Keratinocyte (primary cell): ENCODE results near the gene SGIP1. TPM values are rescaled to one million over a fixed set of nuclear protein-coding genes. Genes with fewer than 3 reads are reported as not detected.

Source experiments
- DNase-seq: peaks from one replicate; pipeline ENCODE4 v3.0.0-alpha.2; 2011; ENCODE audit warnings: low read depth, missing footprints, low spot score
- FAIRE-seq: peaks from 2 replicates; lab custom pipeline; 2011; peaks lifted over from hg19 to GRCh38; lab: Jason Lieb, UNC
- H2AFZ ChIP-seq: 2 replicates; pipeline ENCODE4 v1.6.0; 2012; ENCODE audit warnings: low read length, control low read depth, inconsistent platforms; ENCODE audit not compliant: control insufficient read depth
- H3K27ac ChIP-seq: 2 replicates; pipeline ENCODE4 v1.5.1; 2011; ENCODE audit warnings: low read length; ENCODE audit not compliant: control insufficient read depth, insufficient read depth
- H3K27me3 ChIP-seq: 3 replicates; pipeline ENCODE4 v1.6.0; 2011; ENCODE audit warnings: low read length; ENCODE audit not compliant: control insufficient read depth, insufficient read depth; ENCODE audit errors: extremely low read depth
- H3K36me3 ChIP-seq, 2 experiments: 2 replicates in 1 of 2; 3 replicates in 1 of 2; pipeline ENCODE4 v1.5.1; 2011; ENCODE audit warnings: low read length in 2 of 2, mild to moderate bottlenecking in 1 of 2; ENCODE audit not compliant: control insufficient read depth in 2 of 2, insufficient read depth in 2 of 2; ENCODE audit errors: extremely low read depth in 1 of 2
- H3K4me1 ChIP-seq: 3 replicates; pipeline ENCODE4 v1.5.1; 2011; ENCODE audit warnings: low read length; ENCODE audit not compliant: control insufficient read depth, insufficient read depth; ENCODE audit errors: extremely low read depth
- H3K4me2 ChIP-seq: 3 replicates; pipeline ENCODE4 v1.6.0; 2011; ENCODE audit warnings: low read depth, low read length; ENCODE audit not compliant: control insufficient read depth, insufficient read depth; ENCODE audit errors: extremely low read depth
- H3K4me3 ChIP-seq, 3 experiments: fragments of 200-600 bp in 1 of 3; sonication (generic) in 1 of 3; 2 replicates in 2 of 3; 3 replicates in 1 of 3; pipeline ENCODE4 v1.5.1; 2011 to 2016; ENCODE audit warnings: low read length in 3 of 3, mild to moderate bottlenecking in 3 of 3, control low read depth in 2 of 3, inconsistent platforms in 1 of 3, low read depth in 1 of 3, mixed read lengths in 1 of 3, mixed run types in 1 of 3, moderate library complexity in 1 of 3; ENCODE audit not compliant: control insufficient read depth in 2 of 3, insufficient read depth in 2 of 3; ENCODE audit errors: extremely low read depth in 1 of 3
- H3K79me2 ChIP-seq: 2 replicates; pipeline ENCODE4 v1.6.0; 2012; ENCODE audit warnings: low read length; ENCODE audit not compliant: control insufficient read depth, insufficient read depth
- H3K9ac ChIP-seq: 3 replicates; pipeline ENCODE4 v1.6.0; 2011; ENCODE audit warnings: low read length; ENCODE audit not compliant: control insufficient read depth, insufficient read depth; ENCODE audit errors: extremely low read depth
- H3K9me1 ChIP-seq: 3 replicates; pipeline ENCODE4 v1.6.0; 2011; ENCODE audit warnings: low read length; ENCODE audit not compliant: control insufficient read depth, insufficient read depth; ENCODE audit errors: extremely low read depth
- H3K9me3 ChIP-seq: 2 replicates; pipeline ENCODE4 v1.5.1; 2012; ENCODE audit warnings: low read depth, low read length; ENCODE audit not compliant: control insufficient read depth
- H4K20me1 ChIP-seq: 3 replicates; pipeline ENCODE4 v1.6.0; 2011; ENCODE audit warnings: low read length; ENCODE audit not compliant: control insufficient read depth, insufficient read depth; ENCODE audit errors: extremely low read depth
- CTCF ChIP-seq, 3 experiments: IDR thresholded peaks in 1 of 3; conservative IDR thresholded peaks in 1 of 3; optimal IDR thresholded peaks in 1 of 3; 2 replicates in 2 of 3; 3 replicates in 1 of 3; pipeline versions ENCODE3 to v1.5.1; 2011; ENCODE audit warnings: low read length in 3 of 3, mild to moderate bottlenecking in 3 of 3, moderate library complexity in 2 of 3, control low read depth in 1 of 3, inconsistent platforms in 1 of 3; ENCODE audit not compliant: insufficient read depth in 2 of 3; ENCODE audit errors: extremely low read depth in 1 of 3
- EZH2 ChIP-seq: IDR thresholded peaks from one replicate; pipeline ENCODE4 v1.6.1; 2012; ENCODE audit warnings: inconsistent platforms, mild to moderate bottlenecking, low read length, moderate library complexity
- dilution Hi-C: fragments of 300-500 bp; cut with MboI; formaldehyde crosslinking; loops from one replicate; pipeline ENCODE4 v1.7.0; 2020; ENCODE audit warnings: low sequenced_read_pairs; ENCODE audit not compliant: extremely low pct_ligation_motif_present
- polyA plus RNA-seq, 5 experiments: library from polyadenylated mRNA; depleted of rRNA in 3 of 5; stranded (reverse) in 3 of 5; stranded (forward) in 1 of 5; unstranded in 1 of 5; fragments of >200 nt; gene quantifications; 1 replicate in 1 of 5; 2 replicates in 3 of 5; 3 replicates in 1 of 5; pipeline versions ENCODE4 v1.2.1 to v1.2.3, GENCODE V29; 2011 to 2012; ENCODE audit warnings: missing spikeins in 2 of 5, low read depth in 1 of 5, low replicate concordance in 1 of 5

The SGIP1 gene
- polyA plus RNA-seq, 1 donor (not counting 4 experiments of a cell fraction or from before 2014, with no cell fraction given) = 0.05 TPM

GRCh38 chr1:66518654-66519053, 15.3 kb upstream of the SGIP1 start:
- H3K27ac ChIP-seq = no peak overlapping the region

DNA sequence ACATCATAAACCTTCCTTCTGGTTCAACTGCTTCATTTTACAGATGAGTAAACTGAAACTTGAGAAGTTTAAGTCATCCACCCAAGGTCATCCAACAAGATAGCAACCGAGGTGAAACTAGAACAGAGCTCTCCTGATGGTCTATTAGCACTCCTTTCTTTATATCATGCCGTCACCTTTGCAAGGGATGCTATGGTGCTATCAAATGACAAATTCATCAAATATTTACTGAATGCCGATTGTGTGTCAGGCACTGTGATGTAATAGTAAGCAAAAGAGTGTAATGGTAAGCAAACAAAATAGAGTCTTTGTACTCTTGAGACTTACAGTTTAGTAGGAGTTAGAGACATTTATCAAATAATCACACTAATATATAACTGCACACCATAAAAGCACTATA, 14.0 kb upstream of the SGIP1 start:
- Histone ChIP-seq H2AFZ (no peak overlapping the region), H4K20me1 (no peaks in the 10 kb centered on the region), H3K9me3 (no peaks in the 10 kb centered on the region), H3K4me2 (no peak overlapping the region), H3K27ac (no peak overlapping the region), H3K4me1 (peaks cover 11% of the 10 kb centered on the region), H3K36me3 (no peaks in the 10 kb centered on the region), H3K27me3 (no peaks in the 10 kb centered on the region), H3K9ac (no peak overlapping the region), H3K4me3 (no peak overlapping the region), H3K9me1 (no peaks in the 10 kb centered on the region), H3K79me2 (no peaks in the 10 kb centered on the region)
- DNase-seq = no peak
- TF ChIP-seq EZH2 = no peak
- dilution Hi-C loops = no loop called here
- FAIRE-seq = no peak

More at GRCh38 chr1:66518654-66519053, 15.3 kb upstream of the SGIP1 start:
- Histone ChIP-seq H3K79me2 (no peaks in the 10 kb centered on the region), H4K20me1 (no peaks in the 10 kb centered on the region), H3K9me1 (no peaks in the 10 kb centered on the region), H3K4me2 (no peak overlapping the region), H3K4me3 (no peak overlapping the region), H3K9me3 (no peaks in the 10 kb centered on the region), H3K27me3 (no peaks in the 10 kb centered on the region), H3K4me1 (peaks cover 11% of the 10 kb centered on the region), H2AFZ (no peak overlapping the region), H3K36me3 (no peaks in the 10 kb centered on the region), H3K9ac (no peak overlapping the region)
- dilution Hi-C loops = no loop called here
- FAIRE-seq (no peak), DNase-seq (no peak)
- TF ChIP-seq EZH2 = no peak
- no peak for TF ChIP-seq CTCF (optimal IDR thresholded peaks at IDR 0.05 in 1 of 3, IDR thresholded peaks at IDR 0.05 in 1 of 3, conservative IDR thresholded peaks at IDR 0.05 in 1 of 3; ENCODE audit: extremely low read depth in 1 of 3, insufficient read depth in 2 of 3, low read length in 3 of 3)

DNA sequence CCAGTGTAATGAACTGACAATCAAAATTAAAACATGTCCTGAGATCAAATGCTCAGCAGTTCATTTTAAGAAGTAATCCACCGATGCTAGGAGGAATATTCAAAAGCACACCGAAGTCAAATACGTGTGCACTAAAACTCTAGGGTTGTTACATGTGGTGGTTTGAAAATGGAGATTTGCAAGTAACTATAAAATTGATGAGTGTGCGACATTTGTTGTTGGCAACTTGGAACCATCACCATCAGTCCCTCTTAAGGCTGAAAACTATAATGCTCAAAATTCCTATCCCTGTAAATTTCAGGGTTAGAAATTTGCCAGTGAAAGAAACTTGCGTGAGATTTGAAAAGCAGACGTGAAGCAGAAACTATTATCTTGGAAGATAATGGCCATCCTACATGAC, 13.3 kb upstream of the SGIP1 start:
- Histone ChIP-seq H3K4me3 (no peak overlapping the region), H3K79me2 (no peaks in the 10 kb centered on the region), H3K4me1 (peaks cover 11% of the 10 kb centered on the region), H3K36me3 (no peaks in the 10 kb centered on the region), H2AFZ (no peak overlapping the region), H3K9me1 (no peaks in the 10 kb centered on the region), H3K27me3 (no peaks in the 10 kb centered on the region), H3K9me3 (no peaks in the 10 kb centered on the region), H3K27ac (no peak overlapping the region), H4K20me1 (no peaks in the 10 kb centered on the region), H3K9ac (no peak overlapping the region), H3K4me2 (no peak overlapping the region)
- no peak for TF ChIP-seq EZH2
- no peak for TF ChIP-seq CTCF (optimal IDR thresholded peaks at IDR 0.05 in 1 of 3, IDR thresholded peaks at IDR 0.05 in 1 of 3, conservative IDR thresholded peaks at IDR 0.05 in 1 of 3; ENCODE audit: extremely low read depth in 1 of 3, insufficient read depth in 2 of 3, low read length in 3 of 3)
- FAIRE-seq (no peak), DNase-seq (no peak)
- dilution Hi-C loops = no loop called here
